A549 (cell line): Measurements from ENCODE around the gene MATN3.

Source experiments
- PHF8 ChIP-seq: fragments of 200-600 bp; sonication (generic); IDR thresholded peaks from 2 replicates; pipeline ENCODE4 v1.6.1; 2016; ENCODE audit warnings: low read depth, mild to moderate bottlenecking, antibody characterized with exemption, moderate library complexity, borderline replicate concordance
- RCOR1 ChIP-seq: fragments of 150-350 bp; IDR thresholded peaks from 2 replicates; pipeline ENCODE4 v1.6.1; 2014; ENCODE audit warnings: antibody characterized with exemption, low read length, low read depth
- SMC3 ChIP-seq: fragments of >200 bp; sonication (Bioruptor Twin); formaldehyde crosslinking; IDR thresholded peaks from 3 replicates; pipeline ENCODE4 v1.6.1; 2018; ENCODE audit warnings: inconsistent platforms
- TF ChIP-seq, protein P1 (sequence below): fragments of >200 bp; sonication (Bioruptor Twin); formaldehyde crosslinking; IDR thresholded peaks from 3 replicates; pipeline ENCODE4 v1.5.1; 2016
- TF ChIP-seq, protein P2 (sequence below): fragments of 450-650 bp; IDR thresholded peaks from 2 replicates; pipeline ENCODE4 v1.6.1; 2014; ENCODE audit warnings: antibody characterized with exemption
- TF ChIP-seq, protein P3 (sequence below): fragments of 200-600 bp; sonication (generic); IDR thresholded peaks from 2 replicates; pipeline ENCODE4 v1.6.1; 2016; ENCODE audit warnings: antibody characterized with exemption, mild to moderate bottlenecking, moderate library complexity

DNA sequence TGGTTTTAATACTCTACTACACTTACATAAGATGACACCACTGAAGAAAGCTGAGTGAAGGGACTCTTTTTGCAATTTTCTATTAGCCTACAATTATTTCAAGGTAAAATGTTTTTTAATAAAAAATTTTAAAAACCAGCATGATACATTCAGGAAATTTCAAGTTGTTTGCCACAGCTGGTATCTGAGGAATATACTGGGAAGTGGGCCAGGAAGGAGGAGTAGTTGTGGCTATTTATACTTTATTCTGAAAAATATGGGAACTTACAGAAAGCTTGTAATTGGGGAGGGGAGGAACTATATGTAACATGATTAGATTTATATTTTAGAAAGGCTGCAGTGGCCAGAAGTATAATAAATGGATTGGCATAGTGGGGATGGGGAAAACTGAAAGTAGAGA lies 63.4 kb downstream of the MATN3 start:
- TF ChIP-seq, protein P1, sequence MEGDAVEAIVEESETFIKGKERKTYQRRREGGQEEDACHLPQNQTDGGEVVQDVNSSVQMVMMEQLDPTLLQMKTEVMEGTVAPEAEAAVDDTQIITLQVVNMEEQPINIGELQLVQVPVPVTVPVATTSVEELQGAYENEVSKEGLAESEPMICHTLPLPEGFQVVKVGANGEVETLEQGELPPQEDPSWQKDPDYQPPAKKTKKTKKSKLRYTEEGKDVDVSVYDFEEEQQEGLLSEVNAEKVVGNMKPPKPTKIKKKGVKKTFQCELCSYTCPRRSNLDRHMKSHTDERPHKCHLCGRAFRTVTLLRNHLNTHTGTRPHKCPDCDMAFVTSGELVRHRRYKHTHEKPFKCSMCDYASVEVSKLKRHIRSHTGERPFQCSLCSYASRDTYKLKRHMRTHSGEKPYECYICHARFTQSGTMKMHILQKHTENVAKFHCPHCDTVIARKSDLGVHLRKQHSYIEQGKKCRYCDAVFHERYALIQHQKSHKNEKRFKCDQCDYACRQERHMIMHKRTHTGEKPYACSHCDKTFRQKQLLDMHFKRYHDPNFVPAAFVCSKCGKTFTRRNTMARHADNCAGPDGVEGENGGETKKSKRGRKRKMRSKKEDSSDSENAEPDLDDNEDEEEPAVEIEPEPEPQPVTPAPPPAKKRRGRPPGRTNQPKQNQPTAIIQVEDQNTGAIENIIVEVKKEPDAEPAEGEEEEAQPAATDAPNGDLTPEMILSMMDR = no peak
- no peak for TF ChIP-seq RCOR1
- TF ChIP-seq PHF8 = no peak
- TF ChIP-seq, protein P2, sequence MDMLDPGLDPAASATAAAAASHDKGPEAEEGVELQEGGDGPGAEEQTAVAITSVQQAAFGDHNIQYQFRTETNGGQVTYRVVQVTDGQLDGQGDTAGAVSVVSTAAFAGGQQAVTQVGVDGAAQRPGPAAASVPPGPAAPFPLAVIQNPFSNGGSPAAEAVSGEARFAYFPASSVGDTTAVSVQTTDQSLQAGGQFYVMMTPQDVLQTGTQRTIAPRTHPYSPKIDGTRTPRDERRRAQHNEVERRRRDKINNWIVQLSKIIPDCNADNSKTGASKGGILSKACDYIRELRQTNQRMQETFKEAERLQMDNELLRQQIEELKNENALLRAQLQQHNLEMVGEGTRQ = no peak
- TF ChIP-seq, protein P3, sequence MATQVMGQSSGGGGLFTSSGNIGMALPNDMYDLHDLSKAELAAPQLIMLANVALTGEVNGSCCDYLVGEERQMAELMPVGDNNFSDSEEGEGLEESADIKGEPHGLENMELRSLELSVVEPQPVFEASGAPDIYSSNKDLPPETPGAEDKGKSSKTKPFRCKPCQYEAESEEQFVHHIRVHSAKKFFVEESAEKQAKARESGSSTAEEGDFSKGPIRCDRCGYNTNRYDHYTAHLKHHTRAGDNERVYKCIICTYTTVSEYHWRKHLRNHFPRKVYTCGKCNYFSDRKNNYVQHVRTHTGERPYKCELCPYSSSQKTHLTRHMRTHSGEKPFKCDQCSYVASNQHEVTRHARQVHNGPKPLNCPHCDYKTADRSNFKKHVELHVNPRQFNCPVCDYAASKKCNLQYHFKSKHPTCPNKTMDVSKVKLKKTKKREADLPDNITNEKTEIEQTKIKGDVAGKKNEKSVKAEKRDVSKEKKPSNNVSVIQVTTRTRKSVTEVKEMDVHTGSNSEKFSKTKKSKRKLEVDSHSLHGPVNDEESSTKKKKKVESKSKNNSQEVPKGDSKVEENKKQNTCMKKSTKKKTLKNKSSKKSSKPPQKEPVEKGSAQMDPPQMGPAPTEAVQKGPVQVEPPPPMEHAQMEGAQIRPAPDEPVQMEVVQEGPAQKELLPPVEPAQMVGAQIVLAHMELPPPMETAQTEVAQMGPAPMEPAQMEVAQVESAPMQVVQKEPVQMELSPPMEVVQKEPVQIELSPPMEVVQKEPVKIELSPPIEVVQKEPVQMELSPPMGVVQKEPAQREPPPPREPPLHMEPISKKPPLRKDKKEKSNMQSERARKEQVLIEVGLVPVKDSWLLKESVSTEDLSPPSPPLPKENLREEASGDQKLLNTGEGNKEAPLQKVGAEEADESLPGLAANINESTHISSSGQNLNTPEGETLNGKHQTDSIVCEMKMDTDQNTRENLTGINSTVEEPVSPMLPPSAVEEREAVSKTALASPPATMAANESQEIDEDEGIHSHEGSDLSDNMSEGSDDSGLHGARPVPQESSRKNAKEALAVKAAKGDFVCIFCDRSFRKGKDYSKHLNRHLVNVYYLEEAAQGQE = no peak
- TF ChIP-seq SMC3 = no peak
